ENCODE data around the gene TACC2.

The TACC2 gene

DNA sequence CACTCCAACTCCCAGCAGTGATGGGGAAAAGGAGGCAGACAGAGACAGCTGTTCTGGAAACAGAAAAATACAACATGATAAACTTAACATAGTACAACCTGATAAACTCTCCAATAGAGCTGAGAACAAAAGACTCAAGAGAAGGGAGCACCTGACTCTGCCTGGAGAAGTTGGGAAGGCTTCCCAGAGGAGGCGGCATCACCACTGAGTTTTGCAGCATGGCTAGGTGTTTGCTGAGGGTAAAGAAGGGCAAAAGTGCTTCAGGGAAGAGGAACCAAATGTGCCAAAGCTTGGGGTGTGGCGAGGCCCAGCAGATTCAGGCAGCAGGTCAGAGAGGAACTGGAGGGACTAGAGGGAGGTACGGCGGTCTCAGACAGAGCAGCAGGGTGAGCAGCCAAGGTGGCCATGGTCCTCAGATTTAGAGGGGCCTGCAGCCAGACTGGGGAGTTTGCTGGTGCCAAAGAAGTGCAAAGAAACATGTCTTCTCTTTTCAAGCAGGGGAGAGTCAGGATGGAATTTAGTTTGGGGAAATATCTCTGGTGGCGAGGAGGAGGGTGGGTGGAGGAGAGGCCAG lies 162.2 kb downstream of the TACC2 start:
- H3K9ac ChIP-seq (ENCODE audit: low read length): no peak overlapping the region
- no peaks in the 10 kb centered on the region for H3K36me3 ChIP-seq (ENCODE audit: control insufficient read depth, insufficient read depth, low read length)
- no peak overlapping the region for H3K4me3 ChIP-seq (ENCODE audit: low read length)
- H3K4me1 ChIP-seq (ENCODE audit: control insufficient read depth, insufficient read depth, low read length): peaks cover 5% of the 10 kb centered on the region
- no peaks in the 10 kb centered on the region for H3K27me3 ChIP-seq (ENCODE audit: control insufficient read depth, insufficient read depth, low read length)
- H3K9me3 ChIP-seq (ENCODE audit: control insufficient read depth, low read length): no peaks in the 10 kb centered on the region

GRCh38 chr10:122152544-122152943 lies 163.6 kb downstream of the TACC2 start:
- H3K4me1 ChIP-seq (ENCODE audit: control insufficient read depth, insufficient read depth, low read length): peaks cover 5% of the 10 kb centered on the region
- no peaks in the 10 kb centered on the region for H3K36me3 ChIP-seq (ENCODE audit: control insufficient read depth, insufficient read depth, low read length)
- no peak overlapping the region for H3K9ac ChIP-seq (ENCODE audit: low read length)
- H3K27me3 ChIP-seq (ENCODE audit: control insufficient read depth, insufficient read depth, low read length): no peaks in the 10 kb centered on the region
- no peaks in the 10 kb centered on the region for H3K9me3 ChIP-seq (ENCODE audit: control insufficient read depth, low read length)
- no peak overlapping the region for H3K4me3 ChIP-seq (ENCODE audit: low read length)

- Histone ChIP-seq H3K36me3 (ENCODE audit: control insufficient read depth, insufficient read depth, low read length) (no peaks in the 10 kb centered on the region), H3K27me3 (ENCODE audit: control insufficient read depth, insufficient read depth, low read length) (no peaks in the 10 kb centered on the region), H3K4me3 (ENCODE audit: low read length) (no peak overlapping the region), H3K4me1 (ENCODE audit: control insufficient read depth, insufficient read depth, low read length) (peaks cover 2% of the 10 kb centered on the region), H3K9me3 (ENCODE audit: control insufficient read depth, low read length) (no peaks in the 10 kb centered on the region), H3K9ac (ENCODE audit: low read length) (no peak overlapping the region)
Measured at GRCh38 chr10:122154031-122154544, 165.1 kb downstream of the TACC2 start.

DNA sequence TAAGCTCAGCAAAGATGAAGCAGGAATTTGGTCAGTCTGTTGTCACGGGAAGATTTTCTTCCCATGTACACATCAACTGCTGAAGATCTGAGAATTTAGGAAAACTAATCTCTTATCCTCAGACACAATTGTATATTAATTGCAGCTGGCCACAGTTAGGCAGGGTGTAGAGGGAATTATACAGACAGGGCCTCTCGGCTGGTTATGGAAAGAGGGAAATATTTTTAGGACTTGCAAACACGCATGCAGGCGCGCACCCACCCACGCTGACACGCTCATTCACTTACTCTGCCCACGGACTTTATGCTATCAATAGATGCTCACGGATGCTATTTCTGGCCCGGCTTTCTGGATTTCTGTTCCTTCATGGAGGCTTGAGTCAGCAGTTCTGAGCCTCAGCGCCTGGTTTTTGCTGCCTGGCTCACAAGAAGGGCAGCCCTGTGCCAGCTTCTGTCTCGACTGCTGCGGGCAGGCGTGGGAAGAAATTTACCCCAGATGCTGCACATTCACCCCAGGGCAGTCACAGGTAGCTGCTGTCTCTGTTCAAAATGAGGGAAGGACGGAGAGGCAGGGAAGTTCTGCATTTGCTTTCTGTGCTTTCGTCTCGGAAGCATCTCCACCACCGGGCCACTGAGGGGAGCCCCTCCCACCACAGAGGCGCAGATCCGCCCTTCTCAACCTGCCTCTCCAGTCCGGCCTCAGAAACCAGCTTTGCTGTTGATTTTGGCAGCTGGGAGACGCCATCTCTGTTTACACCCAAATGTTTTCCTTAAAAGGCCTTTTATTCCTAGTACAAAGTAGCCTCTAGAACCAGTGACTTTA lies 165.8 kb downstream of the TACC2 start:
- H3K27me3 ChIP-seq (ENCODE audit: control insufficient read depth, insufficient read depth, low read length): no peaks in the 10 kb centered on the region
- peaks cover 5% of the 10 kb centered on the region for H3K4me1 ChIP-seq (ENCODE audit: control insufficient read depth, insufficient read depth, low read length)
- no peaks in the 10 kb centered on the region for H3K9me3 ChIP-seq (ENCODE audit: control insufficient read depth, low read length)
- no peaks in the 10 kb centered on the region for H3K36me3 ChIP-seq (ENCODE audit: control insufficient read depth, insufficient read depth, low read length)
- peak overlapping the region; percentile 26 for H3K9ac ChIP-seq (ENCODE audit: low read length)
- H3K4me3 ChIP-seq (ENCODE audit: low read length): no peak overlapping the region

DNA sequence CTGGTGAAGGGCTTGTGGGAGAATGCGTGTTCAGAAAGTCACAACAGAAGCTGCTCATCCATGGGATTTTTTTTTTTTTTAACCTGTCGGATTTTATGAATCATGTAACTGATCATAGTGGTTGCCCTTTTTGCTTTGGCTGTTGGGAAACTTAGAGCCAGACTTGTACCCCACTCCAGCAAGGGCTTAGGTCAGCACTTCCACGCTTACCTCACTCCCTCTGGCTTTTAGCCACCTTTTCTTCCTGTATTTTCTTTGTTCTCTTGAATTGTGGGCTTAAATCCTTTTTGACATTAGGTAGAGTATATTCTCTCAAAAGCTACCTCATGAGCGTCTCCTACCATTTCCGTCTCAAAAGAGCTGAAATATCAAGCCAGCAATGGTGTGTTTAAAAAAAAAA lies 168.5 kb downstream of the TACC2 start:
- peaks cover 10% of the 10 kb centered on the region for H3K4me1 ChIP-seq (ENCODE audit: control insufficient read depth, insufficient read depth, low read length)
- no peak overlapping the region for H3K9ac ChIP-seq (ENCODE audit: low read length)
- H3K27me3 ChIP-seq (ENCODE audit: control insufficient read depth, insufficient read depth, low read length): no peaks in the 10 kb centered on the region
- no peaks in the 10 kb centered on the region for H3K36me3 ChIP-seq (ENCODE audit: control insufficient read depth, insufficient read depth, low read length)
- H3K9me3 ChIP-seq (ENCODE audit: control insufficient read depth, low read length): no peaks in the 10 kb centered on the region
- H3K4me3 ChIP-seq (ENCODE audit: low read length): no peak overlapping the region

GRCh38 chr10:122158362-122158761 lies 169.4 kb downstream of the TACC2 start:
- Histone ChIP-seq H3K9me3 (ENCODE audit: control insufficient read depth, low read length) (no peaks in the 10 kb centered on the region), H3K4me1 (ENCODE audit: control insufficient read depth, insufficient read depth, low read length) (peaks cover 18% of the 10 kb centered on the region), H3K36me3 (ENCODE audit: control insufficient read depth, insufficient read depth, low read length) (no peaks in the 10 kb centered on the region), H3K4me3 (ENCODE audit: low read length) (no peak overlapping the region), H3K27me3 (ENCODE audit: control insufficient read depth, insufficient read depth, low read length) (no peaks in the 10 kb centered on the region), H3K9ac (ENCODE audit: low read length) (no peak overlapping the region)

DNA sequence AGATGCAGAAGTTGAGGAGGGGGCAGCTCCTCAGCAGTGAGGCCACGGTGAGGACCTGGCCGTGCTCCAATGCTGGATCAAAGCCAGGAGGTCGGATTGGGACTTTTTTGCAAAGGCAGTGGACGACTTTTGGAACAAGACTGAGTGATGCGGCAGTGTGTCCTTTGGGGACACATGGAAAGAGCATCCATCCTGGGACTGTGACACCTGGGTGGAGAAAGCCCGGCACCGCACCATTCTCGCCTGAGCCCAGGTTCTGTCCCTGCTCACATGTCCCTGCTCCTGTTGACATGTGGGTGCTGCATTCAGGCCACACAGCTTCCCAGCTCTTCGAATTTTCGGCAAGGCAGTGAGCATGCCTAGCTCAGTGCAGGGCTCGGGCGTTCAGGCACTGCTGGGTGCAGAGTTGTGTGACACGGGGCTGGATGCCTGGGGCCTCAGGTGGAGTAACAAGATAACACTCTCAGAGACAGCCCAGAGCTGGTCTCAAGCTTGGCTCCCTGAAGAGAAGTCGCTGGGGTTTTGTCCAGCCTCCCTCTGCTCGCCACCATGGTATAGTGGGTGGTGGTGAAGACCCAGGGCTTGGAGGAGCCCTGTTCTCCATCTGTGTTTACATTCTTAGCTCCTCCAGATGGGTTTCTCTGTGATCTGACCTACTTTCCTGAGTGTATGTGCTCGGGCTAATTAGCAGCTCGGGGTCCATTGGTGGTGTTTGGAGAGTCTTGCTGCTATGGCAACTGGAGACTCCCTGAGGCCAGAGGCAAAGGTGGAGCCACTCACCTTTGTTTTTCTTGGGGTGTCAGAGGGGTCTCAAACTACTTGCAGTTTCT lies 170.4 kb downstream of the TACC2 start:
- peaks cover 23% of the 10 kb centered on the region for H3K4me1 ChIP-seq (ENCODE audit: control insufficient read depth, insufficient read depth, low read length)
- no peaks in the 10 kb centered on the region for H3K27me3 ChIP-seq (ENCODE audit: control insufficient read depth, insufficient read depth, low read length)

DNA sequence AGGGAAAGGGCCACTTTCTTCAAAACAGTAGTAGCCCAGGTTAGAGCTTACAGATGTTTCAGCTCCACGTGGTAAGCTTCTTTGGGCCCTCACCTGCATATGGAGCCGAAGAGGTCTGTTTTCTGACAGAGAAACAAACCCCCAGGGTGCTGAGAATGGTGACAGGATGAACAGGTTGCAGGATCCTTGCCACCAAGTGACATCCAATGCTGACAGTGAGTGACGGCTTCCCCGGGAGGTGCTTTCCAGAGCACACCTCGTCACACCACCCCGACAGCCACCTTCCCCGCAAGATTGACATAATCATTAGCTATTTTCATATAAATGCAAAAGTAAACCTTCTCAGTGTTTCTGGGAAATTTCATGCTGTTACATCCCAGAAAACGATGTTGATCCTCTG lies 172.8 kb downstream of the TACC2 start:
- H3K36me3 ChIP-seq (ENCODE audit: control insufficient read depth, insufficient read depth, low read length): no peaks in the 10 kb centered on the region
- H3K9ac ChIP-seq (ENCODE audit: low read length): no peak overlapping the region
- peaks cover 39% of the 10 kb centered on the region for H3K4me1 ChIP-seq (ENCODE audit: control insufficient read depth, insufficient read depth, low read length)

More for the DNA sequence above, 170.4 kb downstream of the TACC2 start:
- H3K9ac ChIP-seq (ENCODE audit: low read length): no peak overlapping the region
- H3K4me3 ChIP-seq (ENCODE audit: low read length): no peak overlapping the region
- no peaks in the 10 kb centered on the region for H3K36me3 ChIP-seq (ENCODE audit: control insufficient read depth, insufficient read depth, low read length)
- H3K9me3 ChIP-seq (ENCODE audit: control insufficient read depth, low read length): no peaks in the 10 kb centered on the region

DNA sequence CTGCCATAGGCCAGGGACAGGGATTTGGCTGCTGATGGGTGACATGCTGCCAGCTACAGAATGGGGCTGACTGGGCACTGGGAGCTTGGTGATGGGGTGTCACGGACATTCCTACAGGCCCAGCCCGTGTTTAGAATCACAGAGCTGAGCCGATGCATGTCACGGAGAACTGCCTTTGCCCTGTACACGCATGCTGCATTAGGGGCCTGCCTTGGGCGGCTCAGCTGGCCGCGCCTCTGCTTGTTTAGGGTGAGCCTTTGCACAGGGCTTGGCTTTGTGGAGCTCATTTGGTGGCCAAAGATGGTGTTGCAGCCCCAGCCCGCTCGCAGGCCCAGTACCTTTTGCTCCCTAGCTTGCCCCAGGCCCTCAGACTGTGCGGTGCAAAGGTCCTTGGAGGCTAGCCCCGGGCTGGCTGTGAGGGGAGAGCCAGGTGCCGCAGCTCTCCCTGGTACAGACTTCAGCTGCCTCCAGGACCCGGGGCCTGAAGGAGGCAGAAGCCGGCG lies 173.8 kb downstream of the TACC2 start:
- no peaks in the 10 kb centered on the region for H3K27me3 ChIP-seq (ENCODE audit: control insufficient read depth, insufficient read depth, low read length)
- no peak overlapping the region for H3K4me3 ChIP-seq (ENCODE audit: low read length)
- H3K9ac ChIP-seq (ENCODE audit: low read length): no peak overlapping the region
- H3K9me3 ChIP-seq (ENCODE audit: control insufficient read depth, low read length): no peaks in the 10 kb centered on the region
- no peaks in the 10 kb centered on the region for H3K36me3 ChIP-seq (ENCODE audit: control insufficient read depth, insufficient read depth, low read length)
- H3K4me1 ChIP-seq (ENCODE audit: control insufficient read depth, insufficient read depth, low read length): peaks cover 39% of the 10 kb centered on the region

More for the DNA sequence above, 172.8 kb downstream of the TACC2 start:
- Histone ChIP-seq H3K27me3 (ENCODE audit: control insufficient read depth, insufficient read depth, low read length) (no peaks in the 10 kb centered on the region), H3K4me3 (ENCODE audit: low read length) (no peak overlapping the region), H3K9me3 (ENCODE audit: control insufficient read depth, low read length) (no peaks in the 10 kb centered on the region)

DNA sequence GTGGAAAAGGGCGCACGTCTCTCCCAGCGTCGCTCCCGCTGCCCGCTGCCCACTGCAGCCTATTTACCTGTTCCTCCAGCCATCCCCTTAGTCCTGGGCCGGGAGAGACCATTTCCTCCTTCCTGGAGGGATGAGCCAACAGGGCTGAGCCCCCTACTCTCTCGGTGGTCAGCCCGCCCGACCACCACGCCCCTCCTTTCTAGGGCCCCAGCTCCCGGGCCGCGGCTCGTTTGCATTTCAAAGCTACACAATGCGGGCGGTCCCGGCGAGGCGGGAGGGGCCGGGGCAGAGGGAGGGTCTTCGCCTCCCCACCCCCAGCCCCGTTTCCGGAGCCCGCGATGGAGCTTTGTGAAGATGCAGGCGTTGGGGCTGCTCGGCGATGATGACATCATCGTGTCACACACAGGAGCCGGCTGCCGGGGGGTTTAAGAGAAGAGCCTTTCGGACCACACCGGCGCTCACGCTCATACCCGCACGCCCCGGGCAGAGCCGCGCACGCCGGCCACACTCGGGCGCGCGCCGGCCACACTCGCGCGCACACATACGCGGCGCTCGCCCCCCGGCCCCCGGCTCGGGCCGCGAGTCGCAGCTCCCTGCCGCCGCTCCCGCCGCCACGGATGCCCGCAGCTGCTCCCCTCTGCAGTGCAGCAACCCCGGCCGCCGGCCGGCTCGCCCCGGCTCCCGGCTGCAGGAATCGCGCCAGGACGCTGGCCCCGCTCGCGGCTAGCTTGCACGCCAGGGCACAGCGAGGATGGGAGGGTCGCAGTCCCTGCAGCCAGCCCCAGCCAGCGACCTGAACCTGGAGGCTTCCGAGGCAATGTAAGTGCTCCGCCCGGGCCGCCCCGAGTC lies 174.4 kb downstream of the TACC2 start:
- no peak overlapping the region for H3K9ac ChIP-seq (ENCODE audit: low read length)
- H3K27me3 ChIP-seq (ENCODE audit: control insufficient read depth, insufficient read depth, low read length): no peaks in the 10 kb centered on the region
- H3K4me1 ChIP-seq (ENCODE audit: control insufficient read depth, insufficient read depth, low read length): peaks cover 39% of the 10 kb centered on the region
- H3K9me3 ChIP-seq (ENCODE audit: control insufficient read depth, low read length): no peaks in the 10 kb centered on the region
- H3K36me3 ChIP-seq (ENCODE audit: control insufficient read depth, insufficient read depth, low read length): no peaks in the 10 kb centered on the region
- H3K4me3 ChIP-seq (ENCODE audit: low read length): no peak overlapping the region

GRCh38 chr10:122164023-122164601 lies 175.1 kb downstream of the TACC2 start:
- no peak overlapping the region for H3K9ac ChIP-seq (ENCODE audit: low read length)
- no peaks in the 10 kb centered on the region for H3K9me3 ChIP-seq (ENCODE audit: control insufficient read depth, low read length)
- no peaks in the 10 kb centered on the region for H3K36me3 ChIP-seq (ENCODE audit: control insufficient read depth, insufficient read depth, low read length)
- peaks cover 39% of the 10 kb centered on the region for H3K4me1 ChIP-seq (ENCODE audit: control insufficient read depth, insufficient read depth, low read length)
- H3K27me3 ChIP-seq (ENCODE audit: control insufficient read depth, insufficient read depth, low read length): no peaks in the 10 kb centered on the region
- H3K4me3 ChIP-seq (ENCODE audit: low read length): no peak overlapping the region

Measured in mucosa of stomach (tissue), 1 donor.